H9 (cell line): ENCODE results near the gene SIK2. TPM values are rescaled to one million over a fixed set of nuclear protein-coding genes. Genes with fewer than 3 reads are reported as not detected.

Experiments used
- DNase-seq: peaks from one replicate; pipeline ENCODE4 v3.0.0-alpha.2; 2017
- H2AFZ ChIP-seq: one replicate; pipeline ENCODE4 v1.6.1; 2013; ENCODE audit warnings: mild to moderate bottlenecking, low read length, control low read depth, moderate library complexity
- H2AK5ac ChIP-seq: 2 replicates; pipeline ENCODE4 v1.6.1; 2013; ENCODE audit warnings: low read length, control low read depth, mixed read lengths; ENCODE audit not compliant: insufficient read length
- H2BK120ac ChIP-seq: one replicate; pipeline ENCODE4 v1.6.1; 2013; ENCODE audit warnings: low read depth, mild to moderate bottlenecking, low read length, control low read depth, inconsistent platforms; ENCODE audit not compliant: poor library complexity, severe bottlenecking
- H2BK12ac ChIP-seq: 2 replicates; pipeline ENCODE4 v1.6.1; 2013; ENCODE audit warnings: low read length, control low read depth, mixed read lengths, low read depth; ENCODE audit not compliant: insufficient read length
- H2BK15ac ChIP-seq: 2 replicates; pipeline ENCODE4 v1.6.1; 2013; ENCODE audit warnings: low read depth, low read length, control low read depth
- H2BK20ac ChIP-seq: one replicate; pipeline ENCODE4 v1.6.1; 2013; ENCODE audit warnings: low read depth, mild to moderate bottlenecking, low read length, control low read depth, inconsistent platforms; ENCODE audit not compliant: poor library complexity, severe bottlenecking
- H2BK5ac ChIP-seq: 2 replicates; pipeline ENCODE4 v1.6.1; 2013; ENCODE audit warnings: low read length, control low read depth, mixed read lengths; ENCODE audit not compliant: insufficient read length
- H3K14ac ChIP-seq: 2 replicates; pipeline ENCODE4 v1.6.1; 2013; ENCODE audit warnings: low read length, control low read depth; ENCODE audit not compliant: insufficient read depth
- H3K18ac ChIP-seq: 2 replicates; pipeline ENCODE4 v1.6.1; 2013; ENCODE audit warnings: low read depth, mild to moderate bottlenecking, mixed read lengths, low read length, control low read depth; ENCODE audit not compliant: insufficient read length
- H3K23ac ChIP-seq: 2 replicates; pipeline ENCODE4 v1.6.1; 2013; ENCODE audit warnings: low read length, control low read depth, mixed read lengths, low read depth; ENCODE audit not compliant: insufficient read length
- H3K23me2 ChIP-seq: 2 replicates; pipeline ENCODE4 v1.6.1; 2013; ENCODE audit warnings: low read depth, mild to moderate bottlenecking, mixed read lengths, low read length, control low read depth; ENCODE audit not compliant: insufficient read length, poor library complexity, severe bottlenecking
- H3K27ac ChIP-seq: 2 replicates; pipeline ENCODE4 v1.5.1; 2013; ENCODE audit warnings: low read length, control low read depth, mixed read lengths, low read depth; ENCODE audit not compliant: insufficient read length
- H3K27me3 ChIP-seq: 2 replicates; pipeline ENCODE4 v1.6.1; 2013; ENCODE audit warnings: low read length, control low read depth, inconsistent platforms; ENCODE audit not compliant: insufficient read depth
- H3K4ac ChIP-seq: 2 replicates; pipeline ENCODE4 v1.6.1; 2013; ENCODE audit warnings: low read depth, mild to moderate bottlenecking, control low read depth, inconsistent platforms, low read length, moderate library complexity
- H3K4me1 ChIP-seq: 2 replicates; pipeline ENCODE4 v1.6.1; 2013; ENCODE audit warnings: low read length, control low read depth, inconsistent platforms; ENCODE audit not compliant: insufficient read depth
- H3K4me2 ChIP-seq: 2 replicates; pipeline ENCODE4 v1.6.1; 2013; ENCODE audit warnings: low read length, control low read depth, mixed read lengths; ENCODE audit not compliant: insufficient read length, insufficient read depth
- H3K56ac ChIP-seq: 2 replicates; pipeline ENCODE4 v1.6.1; 2013; ENCODE audit warnings: low read depth, mild to moderate bottlenecking, mixed read lengths, low read length, control low read depth; ENCODE audit not compliant: insufficient read length
- H3K79me1 ChIP-seq: 2 replicates; pipeline ENCODE4 v1.6.1; 2013; ENCODE audit warnings: low read depth, mild to moderate bottlenecking, moderate library complexity, low read length, control low read depth, inconsistent platforms; ENCODE audit not compliant: insufficient read depth, poor library complexity, severe bottlenecking
- H3K79me2 ChIP-seq: 2 replicates; pipeline ENCODE4 v1.6.1; 2013; ENCODE audit warnings: low read length, control low read depth, inconsistent platforms; ENCODE audit not compliant: insufficient read depth
- H3K9ac ChIP-seq: 2 replicates; pipeline ENCODE4 v1.6.1; 2013; ENCODE audit warnings: low read length, control low read depth, mixed read lengths; ENCODE audit not compliant: insufficient read length; ENCODE audit errors: extremely low read depth
- H3K9me3 ChIP-seq: one replicate; pipeline ENCODE4 v1.6.1; 2013; ENCODE audit warnings: low read depth, low read length, inconsistent platforms; ENCODE audit not compliant: control insufficient read depth
- H3T11ph ChIP-seq: one replicate; pipeline ENCODE4 v1.6.1; 2013; ENCODE audit warnings: mild to moderate bottlenecking, low read length, control low read depth, inconsistent platforms
- H4K20me1 ChIP-seq: one replicate; pipeline ENCODE4 v1.6.1; 2013; ENCODE audit not compliant: control insufficient read depth, insufficient read length, insufficient read depth
- H4K5ac ChIP-seq: 2 replicates; pipeline ENCODE4 v1.6.1; 2013; ENCODE audit warnings: low read depth, mild to moderate bottlenecking, mixed read lengths, low read length, control low read depth; ENCODE audit not compliant: insufficient read length
- H4K8ac ChIP-seq: replicated peaks from 2 replicates; pipeline ENCODE4 v1.6.1; 2013; ENCODE audit warnings: low read length, control low read depth, mixed read lengths, low read depth; ENCODE audit not compliant: insufficient read length
- H4K91ac ChIP-seq: 2 replicates; pipeline ENCODE4 v1.6.1; 2013; ENCODE audit warnings: low read depth, mild to moderate bottlenecking, moderate library complexity, mixed read lengths, low read length, control low read depth; ENCODE audit not compliant: insufficient read length
- H3K27ac Mint-ChIP-seq, 3 experiments: 2 replicates in 2 of 3; 3 replicates in 1 of 3; pipeline ENCODE4 v1.8.0; 2020 to 2021; ENCODE audit warnings: mixed read lengths in 3 of 3, mild to moderate bottlenecking in 1 of 3, moderate library complexity in 1 of 3
- H3K27me3 Mint-ChIP-seq: 2 replicates; pipeline ENCODE4 v1.8.0; 2021; ENCODE audit warnings: low read depth, mild to moderate bottlenecking, moderate library complexity, mixed read lengths
- H3K36me3 Mint-ChIP-seq, 3 experiments: 2 replicates in 2 of 3; 3 replicates in 1 of 3; pipeline ENCODE4 v1.8.0; 2020 to 2021; ENCODE audit warnings: low read depth in 3 of 3, mixed read lengths in 3 of 3; ENCODE audit not compliant: insufficient read depth in 1 of 3
- H3K4me1 Mint-ChIP-seq, 2 experiments: 2 replicates each; pipeline ENCODE4 v1.8.0; 2020; ENCODE audit warnings: mixed read lengths in 2 of 2
- H3K4me3 Mint-ChIP-seq, 2 experiments: 2 replicates in 1 of 2; 3 replicates in 1 of 2; pipeline ENCODE4 v1.8.0; 2020 to 2021; ENCODE audit warnings: mild to moderate bottlenecking in 2 of 2, mixed read lengths in 2 of 2, moderate library complexity in 1 of 2
- H3K9me3 Mint-ChIP-seq, 2 experiments: 2 replicates in 1 of 2; 3 replicates in 1 of 2; pipeline ENCODE4 v1.8.0; 2020; ENCODE audit warnings: mild to moderate bottlenecking in 2 of 2, mixed read lengths in 2 of 2, moderate library complexity in 1 of 2
- WGBS: extraction: QIAGEN DNeasy Blood & Tissue Kit; methylation state at CpG from one replicate; pipeline ENCODE4 v1.1.7; 2013; ENCODE audit warnings: missing lambda C conversion rate, low lambda C conversion rate, mixed read lengths; ENCODE audit not compliant: insufficient read length; ENCODE audit errors: extremely low coverage; 5-methylcytosine and 5-hydroxymethylcytosine counted together
- total RNA-seq: library from RNA; stranded (reverse); gene quantifications from 2 replicates; pipeline ENCODE4 v1.2.1, GENCODE V29; 2021
- TF ChIP-seq, protein P1 (sequence below): fragments of 200-600 bp; sonication (generic); conservative IDR thresholded peaks from 3 replicates; pipeline ENCODE4 v1.8.0; 2021; ENCODE audit warnings: antibody characterized with exemption, mild to moderate bottlenecking

The SIK2 gene
- total RNA-seq, 1 experiment from 2014 or later = 7.5 TPM

DNA sequence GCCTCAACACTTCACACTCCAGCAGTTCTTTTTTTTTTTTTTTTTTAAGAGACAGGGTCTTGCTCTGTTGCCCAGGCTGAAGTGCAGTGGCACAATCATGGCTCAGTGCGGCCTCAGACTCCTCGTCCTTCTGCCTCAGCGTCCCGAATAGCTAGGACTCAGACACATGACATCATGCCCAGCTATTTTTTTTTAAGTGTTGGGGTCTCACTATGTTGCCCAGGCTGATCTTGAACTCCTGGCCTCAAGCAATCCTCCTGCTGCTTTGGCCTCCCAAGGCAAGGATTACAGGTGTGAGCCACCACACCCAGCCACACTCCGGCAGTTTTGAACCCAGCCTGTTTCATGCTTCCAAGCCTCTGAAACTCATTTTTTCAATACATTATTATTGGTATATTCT lies 160.3 kb downstream of the SIK2 start:
- H3K23me2 ChIP-seq = peaks cover 11% of the 10 kb centered on the region
- no peak overlapping the region for H3K18ac ChIP-seq
- no peaks in the 10 kb centered on the region for H3K27me3 ChIP-seq
- H2BK12ac ChIP-seq = no peak overlapping the region
- no peak overlapping the region for H2BK120ac ChIP-seq
- no peak overlapping the region for H3K4ac ChIP-seq
- H3K56ac ChIP-seq = no peak overlapping the region
- no peak overlapping the region for H3K4me2 ChIP-seq
- WGBS = no CpG with 5 or more reads among the region's 5 CpGs
- no peak overlapping the region for H3K23ac ChIP-seq
- H3K79me2 ChIP-seq = 0 out of 2 replicates have a peak, but pooled peaks cover 5% of the 10 kb centered on the region
- no peak overlapping the region for H3K14ac ChIP-seq
- no peak overlapping the region for H2BK5ac ChIP-seq
- H3K79me1 ChIP-seq = peaks cover 6% of the 10 kb centered on the region
- peaks cover 25 to 32% of the 10 kb centered on the region in 2 experiments for H3K4me1 Mint-ChIP-seq
- no peak overlapping the region for H3T11ph ChIP-seq
- H3K9me3 Mint-ChIP-seq = no peaks in the 10 kb centered on the region
- H2AFZ ChIP-seq = no peak overlapping the region
- H4K91ac ChIP-seq = no peak overlapping the region
- no peak overlapping the region for H2BK20ac ChIP-seq
- TF ChIP-seq, protein P1, sequence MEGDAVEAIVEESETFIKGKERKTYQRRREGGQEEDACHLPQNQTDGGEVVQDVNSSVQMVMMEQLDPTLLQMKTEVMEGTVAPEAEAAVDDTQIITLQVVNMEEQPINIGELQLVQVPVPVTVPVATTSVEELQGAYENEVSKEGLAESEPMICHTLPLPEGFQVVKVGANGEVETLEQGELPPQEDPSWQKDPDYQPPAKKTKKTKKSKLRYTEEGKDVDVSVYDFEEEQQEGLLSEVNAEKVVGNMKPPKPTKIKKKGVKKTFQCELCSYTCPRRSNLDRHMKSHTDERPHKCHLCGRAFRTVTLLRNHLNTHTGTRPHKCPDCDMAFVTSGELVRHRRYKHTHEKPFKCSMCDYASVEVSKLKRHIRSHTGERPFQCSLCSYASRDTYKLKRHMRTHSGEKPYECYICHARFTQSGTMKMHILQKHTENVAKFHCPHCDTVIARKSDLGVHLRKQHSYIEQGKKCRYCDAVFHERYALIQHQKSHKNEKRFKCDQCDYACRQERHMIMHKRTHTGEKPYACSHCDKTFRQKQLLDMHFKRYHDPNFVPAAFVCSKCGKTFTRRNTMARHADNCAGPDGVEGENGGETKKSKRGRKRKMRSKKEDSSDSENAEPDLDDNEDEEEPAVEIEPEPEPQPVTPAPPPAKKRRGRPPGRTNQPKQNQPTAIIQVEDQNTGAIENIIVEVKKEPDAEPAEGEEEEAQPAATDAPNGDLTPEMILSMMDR = no peak
- no peak overlapping the region for H3K4me3 Mint-ChIP-seq
- H3K27me3 Mint-ChIP-seq = no peaks in the 10 kb centered on the region
- H3K9ac ChIP-seq = no peak overlapping the region
- no peak overlapping the region for H4K8ac ChIP-seq
- DNase-seq = no peak
- no peak overlapping the region for H4K5ac ChIP-seq
- no peaks in the 10 kb centered on the region for H4K20me1 ChIP-seq
- H3K36me3 Mint-ChIP-seq = peaks cover 42 to 69% (median 66%) of the 10 kb centered on the region in 3 experiments
- no peaks in the 10 kb centered on the region for H3K9me3 ChIP-seq
- H3K27ac Mint-ChIP-seq = no peak overlapping the region
- H2AK5ac ChIP-seq = no peak overlapping the region
- H2BK15ac ChIP-seq = no peak overlapping the region
- H3K4me1 ChIP-seq = no peaks in the 10 kb centered on the region
- H3K27ac ChIP-seq = no peak overlapping the region
